GM21737 (cell line): ENCODE data around the gene STARD3NL.
"Not testable (repeated sequence)": the region's sequence is repeated elsewhere in the genome, so short reads cannot be mapped to it uniquely, and the experiment has no call there.

ENCODE experiments used
- ATAC-seq: cut with Tn5 transposase; IDR thresholded peaks from one replicate; pipeline ENCODE4 v1.9.1; 2021; ENCODE audit warnings: mild to moderate bottlenecking, moderate library complexity; ENCODE audit not compliant: unreplicated experiment

The STARD3NL gene

GRCh38 chr7:38262545-38262944 is 84.5 kb downstream of the STARD3NL start:
- no peak for ATAC-seq

DNA sequence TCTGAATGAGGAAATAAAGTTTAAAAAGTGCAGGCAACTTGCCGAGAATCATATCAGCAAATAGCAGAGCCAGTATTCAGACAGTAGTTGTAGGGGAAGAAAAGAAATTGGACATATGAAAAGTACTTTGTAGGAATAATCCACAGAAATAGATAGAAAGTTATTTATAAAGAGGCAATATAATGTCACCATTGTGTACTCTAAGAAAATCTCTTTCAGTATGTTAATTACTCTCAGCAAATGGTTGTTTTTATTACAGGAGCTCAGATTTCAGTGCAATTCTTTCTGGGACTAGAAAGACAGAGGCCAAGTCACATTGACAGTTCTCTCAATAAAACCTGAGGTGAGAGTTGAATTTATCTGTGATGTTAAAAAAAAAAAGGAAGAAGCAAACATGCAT is 85.2 kb downstream of the STARD3NL start:
- ATAC-seq, result not testable (repeated sequence)

DNA sequence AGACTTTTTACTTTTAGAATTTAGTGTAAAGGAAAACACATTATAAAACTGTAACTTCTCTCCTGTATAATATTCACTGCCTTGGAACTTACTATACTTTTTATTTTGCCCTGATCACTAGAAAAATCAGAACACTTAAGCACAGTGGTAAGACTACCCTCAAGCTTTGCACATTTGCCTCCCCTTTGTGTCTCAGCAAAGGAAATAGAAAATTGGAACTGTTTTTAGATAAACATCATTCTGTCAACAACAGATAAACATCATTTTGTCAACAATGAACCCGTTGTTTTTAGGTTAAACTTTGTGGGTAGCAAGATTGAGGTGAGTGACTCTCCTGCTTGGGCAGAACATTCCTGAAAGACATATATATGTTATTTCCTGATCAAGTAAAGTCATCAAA is 86.6 kb downstream of the STARD3NL start:
- not testable (repeated sequence) for ATAC-seq

DNA sequence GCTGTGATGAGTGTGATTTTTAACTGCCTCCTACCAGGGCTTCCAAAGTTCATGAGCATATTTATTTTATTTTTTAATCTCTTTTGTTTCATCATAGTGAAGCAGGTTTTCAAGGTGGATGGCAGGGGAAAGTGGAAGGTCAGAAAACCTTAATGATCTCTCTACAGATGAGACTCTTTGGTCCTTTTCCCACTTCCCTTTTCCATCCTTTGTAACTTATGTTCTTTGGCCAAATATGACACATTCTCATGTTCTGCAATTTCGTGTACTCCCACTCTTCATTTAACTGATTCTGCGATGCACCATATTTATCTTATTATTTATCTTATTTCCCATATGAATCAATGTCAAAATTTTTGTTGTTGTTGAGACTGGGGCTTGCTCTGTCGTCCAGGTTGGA is 87.9 kb downstream of the STARD3NL start:
- ATAC-seq, result not testable (repeated sequence)

- ATAC-seq, result not testable (repeated sequence)
Measured at GRCh38 chr7:38269704-38270346, 91.8 kb downstream of the STARD3NL start.

DNA sequence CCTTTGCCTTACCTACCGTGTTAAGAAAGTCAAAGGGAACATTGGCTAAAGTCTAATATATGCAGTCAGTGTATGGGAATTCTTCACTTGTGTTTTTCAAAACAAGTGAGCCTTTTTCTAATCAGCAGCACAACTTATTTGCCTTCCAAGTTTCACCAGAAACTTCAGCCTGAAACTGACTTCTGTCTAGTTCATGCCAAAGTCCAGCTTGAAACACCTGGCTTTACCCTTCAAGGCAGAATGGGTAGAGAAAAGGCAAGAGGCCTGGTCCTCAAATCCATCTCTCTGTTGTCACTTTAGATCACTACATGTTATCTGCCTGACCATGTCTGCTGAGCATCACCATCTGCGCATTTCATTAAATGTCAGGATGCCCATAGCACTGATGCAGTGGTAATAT is 92.4 kb downstream of the STARD3NL start:
- not testable (repeated sequence) for ATAC-seq

GRCh38 chr7:38273286-38273995 is 95.4 kb downstream of the STARD3NL start, which contains the start of gene TARP:
TARP (minus strand) TSS chr7:38273636.
- ATAC-seq, result no peak

GRCh38 chr7:38274486-38274885 is 96.4 kb downstream of the STARD3NL start:
- no peak for ATAC-seq

GRCh38 chr7:38274927-38275620 is 97.0 kb downstream of the STARD3NL start:
- ATAC-seq, result no peak

- ATAC-seq, result no peak
Measured at GRCh38 chr7:38276096-38276877, 98.2 kb downstream of the STARD3NL start.

GRCh38 chr7:38280000-38280399 is 102.0 kb downstream of the STARD3NL start:
- no peak for ATAC-seq
